NCI-H510A treated with DMSO at 0.1 percent for 48 hours (cell line): ENCODE measurements around the gene TEX29.

Experiments used
- DNase-seq: peaks from one replicate; lab custom pipeline; 2025; lab: John Stamatoyannopoulos, UW

The TEX29 gene

DNA sequence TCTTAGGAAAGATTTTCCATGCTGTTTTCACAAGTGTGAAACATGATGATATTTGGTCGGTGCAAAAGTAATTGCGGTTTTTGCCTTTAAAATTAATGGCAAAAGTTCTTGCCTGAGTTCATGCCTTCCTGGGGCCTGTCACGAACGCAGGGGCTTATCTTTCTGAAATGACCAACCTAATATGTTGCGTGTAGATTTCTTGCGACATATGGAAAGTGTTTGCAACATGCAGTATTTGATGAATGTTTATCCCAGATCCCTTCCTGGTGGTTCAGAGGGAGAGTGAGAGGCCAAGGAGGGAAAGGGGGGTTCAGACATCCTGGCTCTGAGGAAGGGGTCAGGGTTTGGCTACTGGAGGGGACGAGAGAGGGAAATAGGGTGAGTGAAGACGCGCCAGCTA lies 72.0 kb downstream of the TEX29 start:
- DNase-seq = no peak

DNA sequence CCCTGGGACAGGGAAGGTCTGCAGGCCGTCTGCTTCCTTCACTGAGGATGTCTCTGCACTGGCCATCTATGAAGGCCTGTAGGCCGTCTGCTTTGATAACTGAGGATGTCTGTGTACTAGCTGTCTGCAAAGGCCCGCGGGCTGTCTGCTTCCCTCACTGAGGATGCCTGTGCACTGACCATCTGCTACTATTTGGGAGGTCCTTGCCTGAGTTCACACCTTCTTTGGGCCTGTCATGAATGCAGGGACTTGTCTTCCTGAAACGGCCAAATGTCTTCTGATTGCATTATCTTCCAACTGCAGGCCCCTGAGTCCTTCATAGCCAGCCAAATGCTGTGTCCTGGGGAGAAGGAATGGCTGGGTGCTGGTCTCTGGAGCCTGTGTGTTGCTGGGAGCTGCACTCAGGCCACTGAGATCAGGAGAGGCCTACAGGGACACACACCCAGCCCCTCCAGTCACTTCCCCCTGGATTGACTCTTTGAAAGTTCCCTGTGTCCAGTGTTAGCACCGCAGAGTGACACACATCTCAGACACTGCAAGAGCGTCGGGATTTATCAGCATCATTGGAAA lies 72.9 kb downstream of the TEX29 start:
- no peak for DNase-seq
